HG02885 (cell line): ENCODE data around the gene LMO7.
A peak's percentile ranks its signal among the peaks of the same experiment; 100 is the strongest.
"Not testable (repeated sequence)": the region's sequence is repeated elsewhere in the genome, so short reads cannot be mapped to it uniquely, and the experiment has no call there.

ENCODE experiments used
- ATAC-seq: cut with Tn5 transposase; IDR thresholded peaks from one replicate; pipeline ENCODE4 v1.9.1; 2021; ENCODE audit warnings: mild to moderate bottlenecking; ENCODE audit not compliant: unreplicated experiment, poor library complexity

The LMO7 gene

DNA sequence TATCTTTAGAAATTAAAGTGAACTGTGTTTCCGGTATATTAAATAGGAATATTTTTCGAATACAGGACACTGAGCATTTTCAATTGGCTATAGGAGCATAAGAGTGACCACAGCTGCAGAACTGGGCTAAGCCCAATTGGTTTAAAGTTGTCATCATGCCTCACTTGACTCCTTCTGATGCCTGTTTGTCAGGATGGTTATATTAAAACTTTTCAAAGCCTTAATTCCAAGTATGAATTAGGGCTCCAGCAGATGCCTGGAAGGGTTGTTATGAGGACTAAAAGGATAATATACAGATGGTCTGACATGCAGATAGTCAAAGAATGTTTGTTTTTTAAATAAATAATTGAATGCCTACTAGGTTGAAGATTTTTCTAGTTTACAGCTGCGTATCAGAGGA, 100.0 kb downstream of the LMO7 start:
- ATAC-seq = no peak

DNA sequence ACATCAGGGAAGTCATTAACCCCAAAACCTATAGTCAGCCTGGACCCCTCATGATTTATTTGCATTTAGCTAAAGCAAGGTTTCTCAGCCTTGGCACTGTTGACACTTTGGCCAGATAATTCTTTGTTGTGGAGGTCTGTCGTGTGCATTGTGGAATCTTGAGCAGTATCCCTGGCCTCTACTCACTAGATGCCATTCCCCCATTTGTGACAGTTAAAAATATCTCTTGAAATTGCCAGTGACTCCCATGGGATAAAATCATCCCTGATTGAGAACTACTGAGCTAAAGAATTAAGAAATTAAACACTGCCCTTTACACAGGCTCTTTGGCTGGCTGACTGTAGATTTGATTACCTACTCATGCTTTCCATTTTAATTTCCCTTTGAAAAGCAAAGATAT, 102.7 kb downstream of the LMO7 start:
- ATAC-seq = no peak

DNA sequence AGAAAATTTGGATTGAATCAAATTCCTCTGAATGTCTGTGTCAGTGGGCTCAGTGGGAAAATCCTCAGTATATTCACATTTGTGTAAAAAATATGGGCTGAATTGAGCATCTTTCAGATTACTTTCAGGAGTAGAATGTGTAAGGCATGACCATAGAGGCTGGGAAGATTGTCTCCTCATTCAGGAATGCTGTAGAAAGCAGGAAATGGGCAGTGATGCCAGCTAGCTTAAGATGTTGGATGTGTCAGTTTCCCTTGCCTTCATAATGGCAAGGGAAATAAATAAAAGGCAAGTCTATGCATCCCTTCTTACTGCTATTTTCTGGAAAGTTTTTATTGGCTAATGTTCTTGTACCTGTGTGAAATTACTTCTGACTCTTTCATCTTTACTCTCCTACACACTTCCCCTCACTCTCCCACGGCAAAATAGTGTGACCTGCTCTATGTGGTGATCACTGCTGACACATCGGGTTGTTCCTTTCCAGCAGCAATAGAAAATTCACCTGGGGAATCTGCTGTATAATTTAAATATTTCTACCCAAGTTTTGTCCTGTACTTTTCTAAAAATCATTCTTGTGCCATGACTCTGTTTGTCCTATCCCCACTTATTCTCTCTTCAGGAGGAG, 103.2 kb downstream of the LMO7 start:
- peak; percentile 73 for ATAC-seq

DNA sequence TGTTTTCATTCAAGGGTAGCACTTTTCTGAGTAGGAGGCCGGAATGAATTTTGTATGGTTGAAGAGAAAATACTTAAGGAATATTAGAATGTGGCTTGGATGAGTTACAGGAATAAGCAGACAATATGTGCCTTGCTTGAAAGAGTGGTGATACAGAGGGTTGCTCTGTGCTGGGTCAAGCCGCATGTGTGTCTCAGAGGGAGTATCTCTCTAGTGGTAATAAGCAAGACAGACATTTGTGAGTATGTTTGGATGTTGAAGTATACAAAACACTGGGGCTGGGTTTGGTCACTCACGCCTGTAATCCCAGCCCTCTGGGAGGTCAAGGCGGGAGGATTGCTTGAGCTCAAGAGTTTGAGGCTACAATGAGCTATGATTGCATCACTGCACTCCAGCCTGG, 103.9 kb downstream of the LMO7 start:
- peak; percentile 24 for ATAC-seq

DNA sequence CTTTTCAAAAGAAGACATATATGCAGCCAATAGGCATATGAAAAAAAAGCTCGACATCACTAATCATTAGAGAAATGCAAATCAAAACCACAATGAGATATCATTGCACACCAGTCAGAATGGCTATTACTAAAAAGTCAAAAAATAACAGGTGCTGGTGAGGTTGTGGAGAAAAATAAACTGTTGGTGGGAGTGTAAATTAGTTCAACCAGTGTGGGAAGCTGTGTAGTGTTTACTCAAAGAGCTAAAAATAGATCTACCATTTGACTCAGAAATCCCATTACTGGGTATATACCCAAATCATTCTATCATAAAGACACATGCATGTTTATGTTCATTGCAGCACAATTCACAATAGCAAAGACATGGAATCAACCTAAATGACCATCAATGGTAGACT, 106.9 kb downstream of the LMO7 start:
- not testable (repeated sequence) for ATAC-seq

DNA sequence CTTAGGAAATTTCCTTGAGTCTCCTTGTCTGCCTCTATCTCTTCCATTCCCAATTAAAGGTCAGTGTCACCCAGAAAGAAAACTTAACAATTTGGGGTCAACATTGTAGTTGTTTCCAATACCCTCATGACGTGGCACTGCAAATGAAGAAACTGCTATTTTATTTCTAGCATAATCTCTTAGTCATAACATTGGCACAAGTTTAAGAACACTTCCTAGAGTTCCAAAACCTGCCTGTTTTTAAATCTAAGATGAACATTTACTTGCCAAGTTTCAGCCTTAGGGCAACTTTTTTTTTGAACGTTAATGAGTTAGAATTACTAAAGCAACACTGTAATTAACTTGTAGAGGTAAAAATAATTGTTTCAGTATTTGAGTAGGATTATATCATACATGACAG, 108.0 kb downstream of the LMO7 start:
- no peak for ATAC-seq

DNA sequence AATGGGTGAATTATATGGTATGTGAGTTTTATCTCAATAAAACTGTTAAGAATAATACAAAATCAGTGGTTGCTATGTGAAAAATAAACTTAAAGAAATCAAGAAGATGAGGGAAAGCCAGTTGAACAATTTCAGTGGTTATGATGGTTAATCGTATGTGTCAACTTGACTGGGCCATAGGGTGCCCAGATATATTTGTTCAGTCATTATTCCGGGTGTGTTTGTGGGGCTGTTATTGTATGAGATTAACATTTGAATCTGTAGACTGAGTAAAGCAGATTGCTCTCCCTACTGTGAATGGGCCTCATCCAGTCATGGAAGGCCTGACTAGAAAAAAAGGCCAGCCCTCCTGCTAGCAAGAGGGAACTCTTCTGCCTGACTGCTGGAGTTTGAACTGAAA, 109.3 kb downstream of the LMO7 start:
- ATAC-seq = no peak

DNA sequence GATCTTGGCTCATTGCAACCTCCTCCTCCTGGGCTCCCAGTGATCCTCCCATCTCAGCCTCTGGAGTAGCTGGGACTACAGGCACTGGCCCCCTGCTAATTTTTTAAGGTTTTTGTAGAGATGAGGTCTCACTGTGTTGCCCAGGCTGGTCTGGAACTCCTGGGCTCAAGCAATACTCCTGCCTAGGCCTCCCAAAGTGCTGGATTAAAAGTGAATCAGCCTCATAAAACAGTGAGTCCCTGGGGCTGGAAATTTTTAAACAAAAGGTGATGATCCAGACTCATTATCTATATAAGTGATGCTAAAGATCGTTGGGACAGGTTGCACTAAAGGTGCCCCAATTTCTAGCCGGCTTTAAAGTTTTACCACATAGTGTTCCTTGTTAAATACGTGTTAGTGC, 112.7 kb downstream of the LMO7 start:
- ATAC-seq = no peak

DNA sequence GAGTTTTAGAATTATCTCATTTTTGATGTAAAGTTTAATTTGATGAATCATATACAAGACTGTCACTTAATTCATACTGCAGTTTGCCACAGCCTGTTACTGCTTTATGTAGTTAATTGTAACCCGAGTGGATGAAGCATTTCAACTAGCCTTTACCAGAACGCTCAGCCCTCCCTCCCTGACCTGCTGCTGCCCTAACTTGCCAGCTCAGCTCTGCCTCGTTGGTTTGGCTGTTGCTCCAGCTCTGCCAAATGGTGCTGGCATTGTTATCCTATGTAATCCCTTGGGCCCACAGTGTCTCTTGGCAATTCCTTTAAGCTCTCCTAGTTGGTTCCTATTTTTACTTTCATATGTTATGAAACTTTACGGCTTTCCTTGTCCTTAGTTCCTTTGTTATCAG, 113.3 kb downstream of the LMO7 start:
- ATAC-seq = no peak

DNA sequence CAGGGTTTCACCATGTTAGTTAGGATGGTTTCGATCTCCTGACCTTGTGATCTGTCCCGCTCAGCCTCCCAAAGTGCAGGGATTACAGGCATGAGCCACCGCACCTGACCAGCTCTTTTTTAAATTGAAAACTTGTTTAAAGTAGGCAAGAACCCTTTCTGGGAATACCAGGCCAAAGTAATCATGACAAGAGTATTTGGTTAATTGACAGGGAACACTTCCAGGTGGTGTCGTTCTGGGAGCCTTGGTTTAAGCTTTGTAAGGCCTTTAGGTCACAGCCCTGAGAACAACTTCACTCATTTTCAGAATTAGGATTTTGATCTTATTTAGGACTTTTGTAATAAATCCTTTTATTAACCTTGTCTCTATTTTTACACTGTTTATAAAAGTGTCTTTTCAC, 115.2 kb downstream of the LMO7 start:
- no peak for ATAC-seq

DNA sequence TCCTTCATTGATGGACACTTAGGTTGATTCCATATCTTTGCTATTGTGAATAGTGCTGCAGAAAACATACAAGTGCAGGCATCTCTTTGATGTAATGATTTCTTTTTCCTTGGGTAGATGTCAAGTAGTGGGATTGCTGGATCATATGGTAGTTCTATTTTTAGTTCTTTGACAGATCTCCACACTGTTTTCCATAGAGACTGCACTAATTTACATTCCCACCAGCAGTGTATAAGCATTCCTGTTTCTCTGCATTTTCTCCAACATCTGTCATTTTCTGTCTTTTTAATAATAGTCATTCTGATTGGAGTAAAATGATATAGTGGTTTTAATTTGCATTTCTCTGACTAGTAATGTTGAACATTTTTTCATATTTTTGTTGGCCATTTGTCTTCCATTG, 116.7 kb downstream of the LMO7 start:
- no peak for ATAC-seq

DNA sequence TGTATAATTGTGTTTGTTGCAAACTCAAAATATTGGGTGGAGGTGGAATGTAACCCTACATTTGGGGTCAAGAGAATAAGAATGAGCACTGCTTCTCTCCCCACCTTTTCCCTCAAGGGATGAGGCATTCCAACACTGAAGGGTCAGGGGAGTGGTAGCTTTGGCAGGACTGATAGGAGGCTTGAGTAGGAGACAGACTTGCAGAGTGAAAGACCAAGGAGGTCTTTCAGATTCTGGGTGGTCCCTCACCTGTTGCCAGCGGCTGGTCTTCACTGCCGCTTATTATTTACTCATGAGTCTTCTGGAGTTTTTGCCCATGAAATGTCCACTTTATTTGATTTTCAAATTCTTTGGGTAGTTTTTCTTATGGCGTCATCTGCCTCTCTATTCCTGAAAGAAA, 118.8 kb downstream of the LMO7 start:
- ATAC-seq = no peak

DNA sequence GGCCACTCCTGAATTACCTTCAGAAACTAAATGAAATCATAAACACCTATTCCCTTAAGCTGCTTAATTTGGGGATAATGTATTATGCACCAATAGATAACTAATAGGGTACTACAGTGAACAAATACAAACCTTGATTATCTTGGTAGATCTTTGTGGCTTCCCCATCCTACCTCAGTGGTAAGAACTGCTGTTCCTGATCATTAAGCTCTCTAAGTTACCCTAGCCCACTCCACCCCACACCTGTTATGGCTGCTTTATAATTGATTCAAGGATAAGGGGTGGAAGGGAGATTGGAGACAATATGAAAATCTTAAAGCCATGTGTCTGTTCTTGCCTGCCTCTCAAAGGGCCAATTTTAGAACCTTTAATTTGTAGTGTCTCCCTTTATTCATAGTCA, 121.2 kb downstream of the LMO7 start:
- no peak for ATAC-seq

DNA sequence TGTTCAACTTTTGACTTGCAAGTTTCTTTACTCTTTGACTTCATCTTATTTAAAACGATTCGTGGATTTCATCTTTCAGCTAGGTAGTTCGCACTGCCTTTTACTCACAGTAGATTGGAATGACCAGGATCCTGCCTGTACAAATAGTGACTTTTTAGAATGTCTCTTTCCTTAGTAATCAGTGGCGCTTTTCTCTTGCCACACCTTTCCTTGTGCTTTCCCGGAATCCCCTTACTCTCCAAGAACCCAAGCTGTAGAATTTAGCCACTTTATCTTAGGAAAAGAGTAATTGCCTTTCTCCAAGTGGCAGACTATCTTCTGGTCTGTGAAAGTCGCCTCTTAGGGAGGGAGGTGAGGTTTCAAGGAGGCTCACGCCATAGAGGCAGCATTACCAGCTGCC, 123.4 kb downstream of the LMO7 start:
- ATAC-seq = no peak

DNA sequence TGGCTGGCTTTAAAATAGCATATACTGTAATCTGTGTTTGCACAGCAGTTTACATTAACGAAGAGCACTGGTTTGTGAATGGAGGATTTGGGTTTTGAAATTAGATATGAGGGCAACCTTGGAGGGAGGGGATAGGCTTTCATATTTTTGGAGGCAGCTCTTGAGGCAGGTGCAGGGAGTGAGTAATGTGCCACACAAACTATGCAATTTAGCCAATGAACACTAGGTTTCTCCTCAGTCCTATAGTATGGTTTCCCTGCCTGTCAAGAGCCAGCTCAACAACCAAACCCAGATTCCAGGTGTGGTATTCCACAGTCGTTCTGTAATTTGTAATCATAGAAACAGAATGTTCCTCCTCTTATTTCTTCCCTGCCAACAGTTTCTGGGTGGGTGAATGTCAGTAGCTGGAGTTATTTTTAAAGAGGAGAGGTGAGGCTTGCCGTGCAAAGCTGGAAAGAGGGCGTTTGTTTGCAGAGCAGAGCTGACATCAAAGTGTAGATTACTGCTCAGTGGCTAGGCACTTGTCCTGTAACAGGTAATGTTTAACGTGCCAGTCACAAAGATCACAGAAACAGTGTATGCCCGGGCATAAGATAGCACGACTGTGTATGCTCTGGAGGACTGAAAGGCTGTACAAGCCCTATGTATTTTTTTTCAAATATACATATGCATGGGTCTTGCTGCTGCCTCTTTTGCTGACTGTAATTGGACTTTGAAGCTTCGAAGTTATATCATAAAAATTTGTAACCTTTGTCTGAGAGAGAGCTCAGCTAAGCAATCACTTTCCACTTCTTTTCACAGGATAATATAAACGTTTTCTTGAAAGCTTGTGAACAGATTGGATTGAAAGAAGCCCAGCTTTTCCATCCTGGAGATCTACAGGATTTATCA, 124.2 kb downstream of the LMO7 start:
- peak; percentile 35 for ATAC-seq

DNA sequence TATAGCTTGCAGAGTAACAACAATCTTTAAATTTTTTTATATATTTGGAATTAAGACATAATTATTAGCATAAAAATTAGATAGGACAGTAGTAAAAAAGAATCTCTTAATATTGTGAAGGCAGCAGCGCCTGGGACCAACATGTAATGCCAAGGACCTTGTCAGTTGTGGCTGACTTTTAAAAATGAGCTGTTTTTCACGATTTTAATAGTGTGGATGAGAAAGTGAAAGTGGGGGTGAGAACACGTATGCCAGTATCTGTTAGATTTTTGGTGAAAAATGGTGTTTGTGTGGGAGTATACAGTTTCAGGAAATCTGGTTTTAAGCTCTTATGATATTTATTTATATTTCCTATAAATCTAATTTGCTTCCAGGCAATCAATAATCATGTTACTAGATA, 125.2 kb downstream of the LMO7 start:
- peak; percentile 39 for ATAC-seq

DNA sequence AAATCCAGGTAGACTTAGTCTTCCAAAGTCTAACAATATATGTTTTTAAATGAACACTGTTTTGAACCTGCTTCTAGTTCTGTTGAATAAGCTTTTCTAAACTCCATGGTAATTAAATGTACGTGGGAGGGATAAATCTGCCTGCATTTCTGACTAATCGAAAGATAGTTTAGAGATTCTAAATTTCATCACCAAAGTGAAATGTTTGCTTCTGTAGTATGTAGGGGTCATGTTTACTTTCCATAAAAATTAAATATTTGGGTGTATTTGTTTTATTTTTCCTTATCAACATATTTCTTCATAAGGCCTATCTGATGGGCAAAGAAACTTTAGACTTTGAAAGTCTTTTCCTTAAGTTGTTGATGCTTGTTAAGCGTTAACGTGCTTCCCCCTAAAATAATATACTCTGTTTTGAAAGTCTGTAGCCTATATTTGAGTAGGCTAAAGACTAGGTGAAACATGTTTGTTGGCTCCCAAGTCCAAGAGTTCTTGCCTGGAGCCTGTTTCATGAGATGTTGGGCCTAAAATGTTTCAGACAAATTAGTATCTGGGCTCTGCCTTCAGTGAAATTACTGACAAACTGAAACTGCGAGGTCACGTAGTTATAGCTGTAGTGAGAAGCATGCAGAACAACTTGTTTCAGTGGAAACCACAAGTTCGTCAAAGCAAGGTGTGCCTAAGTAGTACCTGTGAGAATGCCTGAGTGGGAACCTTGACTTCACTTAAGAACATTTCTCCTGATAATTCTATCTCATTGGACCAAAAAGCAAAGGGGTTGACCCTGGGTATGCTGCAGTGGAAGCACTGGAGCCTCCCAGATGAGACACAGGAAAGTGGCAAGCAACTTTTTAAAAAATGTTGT, 126.2 kb downstream of the LMO7 start:
- ATAC-seq = peak; percentile 95

DNA sequence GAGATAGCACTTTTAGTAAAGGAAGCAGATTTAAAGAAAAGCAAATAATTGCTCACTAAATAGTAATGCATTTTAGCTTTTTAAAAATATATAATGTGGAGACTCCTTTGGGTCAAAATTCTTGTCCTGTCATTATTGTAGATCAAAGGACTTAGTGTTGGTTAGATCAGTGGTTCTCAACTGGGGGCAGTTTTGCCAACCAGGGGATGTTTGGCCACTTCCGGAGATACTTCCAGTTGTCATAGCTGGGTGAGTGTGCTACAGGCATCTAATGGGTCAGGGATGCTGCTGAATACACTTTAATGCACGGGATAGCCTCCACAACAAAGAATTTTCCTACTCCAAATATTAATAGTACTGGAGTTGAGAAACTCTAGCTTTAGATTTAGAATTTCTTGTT, 126.8 kb downstream of the LMO7 start:
- peak; percentile 18 for ATAC-seq

DNA sequence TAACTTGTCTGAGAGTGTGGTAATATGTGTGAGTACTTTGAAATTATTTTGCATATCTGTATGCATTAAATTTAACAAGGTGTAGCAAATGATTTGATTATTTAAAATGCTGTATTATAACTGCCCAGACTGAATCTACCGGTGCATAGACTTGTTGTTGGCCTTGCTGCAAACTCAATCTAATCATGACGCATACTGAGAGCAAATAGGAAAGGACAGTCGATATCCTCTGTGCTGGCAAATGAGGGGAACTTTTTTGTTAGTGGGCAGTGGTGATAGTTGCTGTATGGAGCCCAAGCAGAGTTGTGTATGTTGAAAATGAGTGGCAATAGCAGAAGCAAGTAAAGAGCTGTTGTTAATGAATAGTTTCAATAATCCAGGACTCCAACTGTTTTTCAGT, 127.4 kb downstream of the LMO7 start:
- ATAC-seq = no peak

DNA sequence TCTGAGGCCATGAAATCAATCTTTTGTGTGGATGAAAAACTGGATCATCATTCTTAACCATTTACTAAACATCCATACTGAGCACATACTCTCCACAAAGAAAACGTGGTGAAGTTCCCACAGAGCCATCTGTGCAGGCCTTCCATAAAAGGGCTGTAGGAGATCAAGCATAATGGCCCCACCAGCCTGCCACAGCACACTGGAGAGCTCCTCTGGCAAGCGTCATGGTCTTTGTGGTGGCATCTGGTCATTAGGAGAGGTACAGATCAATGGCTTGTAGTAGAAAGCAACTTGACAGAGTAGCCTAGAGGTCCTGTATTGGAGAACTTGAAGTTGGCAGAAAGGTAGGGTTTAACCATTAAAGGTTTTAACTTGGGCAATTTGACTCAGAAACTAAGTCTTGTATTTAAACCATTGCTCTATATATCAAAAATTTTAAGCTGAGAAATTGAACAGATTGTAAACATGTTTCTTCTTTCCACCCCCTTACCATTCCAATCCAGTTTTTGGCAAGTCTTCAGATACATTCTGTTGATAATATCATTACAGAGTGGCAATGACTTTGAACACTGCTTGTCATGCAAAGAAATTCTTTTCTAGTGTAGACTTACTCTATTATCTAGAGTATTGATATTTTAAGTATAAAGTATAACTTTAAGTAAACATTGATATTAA, 128.3 kb downstream of the LMO7 start:
- no peak for ATAC-seq

DNA sequence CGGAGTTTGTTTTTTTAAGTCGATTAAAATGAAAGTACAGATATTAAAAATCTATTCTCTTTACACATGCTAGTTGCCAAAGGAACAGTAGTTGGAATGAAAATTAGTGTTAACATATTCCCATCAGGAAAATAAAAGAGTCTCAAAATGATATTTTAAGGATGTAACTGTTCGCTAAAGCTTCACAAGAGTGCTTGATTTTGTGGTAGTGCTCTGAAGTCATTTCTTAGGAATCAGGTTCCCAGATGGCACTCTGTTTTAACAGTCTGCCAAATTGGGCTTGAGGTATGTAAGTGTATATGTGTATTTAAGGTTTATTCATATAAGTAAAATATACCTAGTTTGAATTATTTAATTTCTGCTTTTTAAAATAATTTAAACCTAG, 128.8 kb downstream of the LMO7 start:
- no peak for ATAC-seq
